Fibroblast of skin of left quadriceps (primary cell): Measurements from ENCODE around the gene ELF3.
"Not testable (repeated sequence)": the region's sequence is repeated elsewhere in the genome, so short reads cannot be mapped to it uniquely, and the experiment has no call there.

ENCODE experiments used
- DNase-seq, 2 experiments: peaks; one replicate each; pipeline ENCODE4 v3.0.0-alpha.2; 2013; ENCODE audit warnings: low read depth in 2 of 2

ELF3 gene

DNA sequence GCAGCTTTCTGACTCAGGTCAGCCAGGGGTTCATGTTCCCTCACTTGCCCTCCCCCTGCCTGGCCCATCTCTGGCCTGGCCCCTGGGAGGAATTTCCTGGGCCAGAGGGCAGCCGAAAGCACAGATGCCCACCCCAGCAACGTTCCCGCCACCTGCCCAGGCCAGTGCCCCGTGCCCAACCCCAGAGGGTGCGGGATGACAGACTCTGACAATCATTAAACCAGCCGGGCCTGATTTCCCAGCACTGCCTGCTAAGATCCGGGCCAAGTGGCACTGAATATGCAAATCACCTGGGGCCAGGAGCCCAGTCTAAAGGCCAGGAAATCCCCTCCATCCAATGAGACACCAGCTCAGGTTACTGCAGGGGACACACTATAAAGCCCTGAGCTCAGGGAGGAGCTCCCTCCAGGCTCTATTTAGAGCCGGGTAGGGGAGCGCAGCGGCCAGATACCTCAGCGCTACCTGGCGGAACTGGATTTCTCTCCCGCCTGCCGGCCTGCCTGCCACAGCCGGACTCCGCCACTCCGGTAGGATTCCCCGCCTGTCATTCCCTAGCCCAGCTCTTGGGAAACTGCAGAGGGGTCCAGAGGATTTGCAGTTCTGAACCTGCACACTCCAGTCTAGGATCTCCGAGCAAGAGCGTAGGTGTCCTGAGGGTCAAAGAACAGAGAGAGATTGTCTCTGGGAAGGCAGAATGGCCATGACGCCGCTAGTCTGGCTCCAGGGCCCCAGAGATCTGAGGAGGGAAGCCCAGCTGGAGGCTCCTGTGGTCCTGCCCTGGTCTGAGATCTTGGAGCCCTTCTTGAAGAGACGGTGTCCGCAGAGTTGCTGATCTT is at the start of gene ELF3:
Gene ELF3 (plus strand): TSS at position 408 of the 836 bp plus-strand sequence. CDS start 550 bp downstream, outside the sequence.
- DNase-seq, result no peak

DNA sequence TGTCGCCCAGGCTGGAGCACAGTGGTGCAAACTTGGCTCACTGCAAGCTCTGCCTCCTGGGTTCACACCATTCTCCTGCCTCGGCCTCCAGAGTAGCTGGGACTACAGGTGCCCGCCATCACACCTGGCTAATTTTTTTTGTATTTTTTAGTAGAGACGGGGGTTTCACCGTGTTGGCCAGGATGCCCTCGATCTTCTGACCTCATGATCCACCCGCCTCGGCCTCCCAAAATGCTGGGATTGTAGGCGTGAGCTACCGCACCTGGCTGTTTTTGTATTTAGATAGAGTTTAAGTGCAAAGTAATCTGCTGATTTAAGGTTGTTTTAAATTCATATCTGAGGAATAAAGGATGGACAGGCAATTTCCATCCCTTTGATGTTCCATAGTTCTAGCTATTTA is 48.0 kb upstream of the ELF3 start:
- DNase-seq, result not testable (repeated sequence)

DNA sequence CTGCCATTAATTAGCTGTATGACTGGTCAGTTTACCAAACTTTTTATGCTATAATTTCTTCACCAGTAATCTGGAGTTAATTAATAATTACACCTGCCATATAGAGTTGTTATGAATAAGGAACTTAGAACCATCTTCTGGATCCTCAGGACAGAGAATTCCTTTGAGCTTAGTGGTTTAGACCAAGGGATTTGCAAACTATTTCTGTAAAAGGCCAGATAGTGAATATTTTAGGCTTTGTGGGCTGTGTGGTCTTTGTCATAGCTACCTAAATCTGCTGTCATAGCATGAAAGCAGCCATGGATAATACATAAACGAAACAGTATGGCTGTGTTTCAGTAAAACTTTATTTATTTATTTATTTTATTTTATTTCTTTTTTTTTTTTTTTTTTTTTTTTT is 46.1 kb upstream of the ELF3 start:
- DNase-seq, result no peak

DNA sequence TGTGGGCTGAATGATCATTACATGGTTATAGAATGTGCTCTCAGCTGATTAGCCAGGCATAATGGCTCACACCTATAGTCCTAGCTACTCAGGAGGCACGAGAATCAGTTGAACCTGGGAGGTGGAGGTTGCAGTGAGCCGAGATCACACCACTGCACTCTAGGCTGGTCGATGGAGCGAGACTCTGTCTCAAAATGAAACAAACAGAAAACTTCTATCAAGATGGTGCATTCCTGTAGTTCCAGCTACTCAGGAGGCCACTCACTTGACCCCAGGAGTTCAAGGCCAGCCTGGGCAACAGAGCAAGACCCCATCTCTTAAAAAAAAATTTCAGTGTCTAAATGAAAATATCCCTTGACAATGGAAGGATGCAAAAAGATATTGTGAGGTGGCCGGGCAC is 44.2 kb upstream of the ELF3 start:
- no peak for DNase-seq

DNA sequence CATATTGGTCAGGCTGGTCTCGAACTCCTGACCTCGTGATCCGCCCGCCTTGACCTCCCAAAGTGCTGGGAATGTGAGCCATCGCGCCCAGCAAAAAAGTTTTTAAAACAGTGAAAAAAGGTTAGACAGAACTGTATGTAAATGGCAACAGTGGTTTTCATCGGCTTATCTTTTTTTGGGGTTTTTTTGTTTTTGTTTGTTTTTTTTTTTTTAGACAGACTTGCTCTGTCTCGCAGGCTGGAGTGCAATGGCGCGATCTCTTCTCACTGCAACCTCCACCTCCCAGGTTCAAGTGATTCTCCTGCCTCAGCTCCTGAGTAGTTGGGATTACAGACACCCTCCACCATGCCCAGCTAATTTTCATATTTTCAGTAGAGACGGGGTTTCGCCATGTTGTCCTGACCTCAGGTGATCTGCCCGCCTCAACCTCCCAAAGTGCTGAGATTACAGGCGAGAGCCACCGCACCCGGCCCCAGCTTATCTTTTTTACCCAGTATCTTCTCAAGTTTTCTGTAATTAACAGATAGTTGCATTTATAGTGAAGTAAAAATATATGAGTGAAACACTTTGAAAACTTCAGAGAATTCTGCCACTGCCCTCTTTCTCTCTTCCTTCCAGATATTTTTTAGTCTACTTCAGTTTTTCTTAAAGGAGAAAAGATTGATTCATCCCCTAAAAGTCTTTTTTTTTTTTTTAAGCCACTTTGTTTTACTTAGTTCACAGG is 42.0 kb upstream of the ELF3 start:
- no peak for DNase-seq

DNA sequence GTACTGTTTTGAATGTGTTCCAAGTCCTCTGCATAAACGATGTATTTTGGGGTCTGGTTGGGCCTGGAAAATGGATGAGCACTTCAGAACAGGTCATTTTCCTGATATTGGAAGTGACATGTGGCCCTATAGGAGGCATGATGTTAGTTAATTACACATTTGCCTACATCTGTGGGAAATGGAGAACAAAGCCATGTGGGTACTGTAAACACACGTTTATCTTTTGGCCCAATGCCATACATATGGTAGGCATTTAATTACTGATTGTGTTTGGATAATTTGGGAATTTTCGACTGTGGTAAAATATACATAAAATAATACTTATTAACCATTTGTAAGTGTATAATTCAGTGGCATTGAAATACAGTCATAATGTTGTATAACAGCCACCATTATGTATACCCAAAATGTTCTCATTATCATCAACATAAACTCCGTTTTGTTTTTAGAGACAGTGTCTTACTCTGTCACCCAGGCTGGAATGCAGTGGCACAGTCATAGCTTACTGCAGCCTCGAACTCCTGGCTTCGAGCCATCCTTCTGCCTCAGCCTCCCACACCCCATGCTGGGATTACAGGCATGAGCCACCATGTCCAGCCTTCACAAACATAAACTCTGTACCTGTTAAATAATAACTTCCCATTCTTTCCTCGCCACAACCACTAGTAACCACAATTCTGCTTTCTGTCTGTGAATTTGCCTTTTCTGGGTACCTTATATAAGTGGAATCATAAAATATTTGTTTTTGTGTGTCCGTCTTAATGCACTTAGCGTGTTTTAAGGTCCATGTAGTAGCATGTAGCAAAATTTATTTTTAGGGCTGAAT is 39.8 kb upstream of the ELF3 start:
- DNase-seq, result no peak

DNA sequence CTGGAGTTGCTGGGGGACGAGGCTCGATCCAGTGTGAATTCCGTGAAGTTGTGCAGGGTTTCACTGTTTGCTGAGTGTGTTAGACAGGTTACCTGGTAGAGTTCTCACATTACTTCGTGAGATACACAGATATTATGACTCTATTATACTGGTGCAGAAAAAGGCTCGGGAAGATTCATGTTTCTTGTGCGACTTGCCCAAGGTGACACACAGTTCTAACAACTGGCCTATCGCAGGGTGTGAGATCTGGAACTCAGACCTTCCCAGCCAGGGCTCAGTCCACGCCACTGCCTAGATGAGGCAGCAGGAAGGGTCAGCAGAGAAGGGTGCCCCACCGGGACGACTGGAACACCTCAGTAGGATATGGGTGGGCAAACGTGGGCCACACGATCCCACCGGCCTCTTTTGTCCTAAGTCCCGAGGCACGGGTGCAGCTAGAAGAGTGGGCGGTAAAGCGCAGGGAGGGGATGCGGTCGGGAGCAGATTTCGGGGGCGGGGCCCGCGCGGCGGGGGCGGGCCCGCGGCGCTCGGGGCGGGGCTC is 28.2 kb upstream of the ELF3 start:
- no peak for DNase-seq

DNA sequence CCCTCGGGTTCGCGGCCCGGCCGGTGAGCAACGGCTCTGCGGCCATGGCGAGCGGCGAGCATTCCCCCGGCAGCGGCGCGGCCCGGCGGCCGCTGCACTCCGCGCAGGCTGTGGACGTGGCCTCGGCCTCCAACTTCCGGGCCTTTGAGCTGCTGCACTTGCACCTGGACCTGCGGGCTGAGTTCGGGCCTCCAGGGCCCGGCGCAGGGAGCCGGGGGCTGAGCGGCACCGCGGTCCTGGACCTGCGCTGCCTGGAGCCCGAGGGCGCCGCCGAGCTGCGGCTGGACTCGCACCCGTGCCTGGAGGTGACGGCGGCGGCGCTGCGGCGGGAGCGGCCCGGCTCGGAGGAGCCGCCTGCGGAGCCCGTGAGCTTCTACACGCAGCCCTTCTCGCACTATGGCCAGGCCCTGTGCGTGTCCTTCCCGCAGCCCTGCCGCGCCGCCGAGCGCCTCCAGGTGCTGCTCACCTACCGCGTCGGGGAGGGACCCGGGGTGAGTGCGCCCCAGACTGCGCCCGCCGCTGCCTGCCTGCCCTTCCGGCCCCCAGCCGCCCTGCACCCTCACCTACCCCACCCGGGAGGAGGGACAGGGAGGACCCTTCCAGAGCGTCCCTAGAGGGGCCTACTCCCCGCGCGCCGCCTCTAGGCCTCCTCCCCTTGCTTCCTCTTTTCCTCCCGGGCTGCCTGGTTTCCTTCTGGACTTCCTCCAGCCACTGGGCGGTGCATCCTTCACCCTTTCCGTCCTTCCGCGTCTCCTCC is 27.6 kb upstream of the ELF3 start, which contains the start of gene RNPEP:
Gene RNPEP (plus strand): TSS at position 26 of the 757 bp plus-strand sequence. CDS start 19 bp downstream, at position 45.
- no peak for DNase-seq

DNA sequence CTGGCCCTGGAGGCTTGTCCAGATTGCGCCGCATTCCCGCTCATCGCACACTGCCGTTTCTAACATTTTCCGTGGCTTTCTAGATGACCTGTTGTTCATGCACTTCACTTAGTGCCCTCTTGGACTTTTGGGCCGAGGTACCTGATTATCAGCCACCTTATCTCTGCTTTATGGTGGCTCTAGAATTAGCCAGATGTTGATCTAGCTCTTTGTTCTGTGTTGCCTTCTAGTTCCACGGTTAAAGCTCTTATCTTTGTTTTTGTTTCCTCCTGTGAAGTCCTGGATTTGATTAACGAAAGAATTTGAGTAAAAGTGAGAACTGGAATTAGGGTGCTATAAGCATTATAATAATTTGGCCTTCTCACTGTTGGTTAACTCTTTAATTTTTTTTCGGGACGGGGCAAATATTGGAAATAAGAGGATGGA is 27.0 kb upstream of the ELF3 start:
- no peak for DNase-seq

DNA sequence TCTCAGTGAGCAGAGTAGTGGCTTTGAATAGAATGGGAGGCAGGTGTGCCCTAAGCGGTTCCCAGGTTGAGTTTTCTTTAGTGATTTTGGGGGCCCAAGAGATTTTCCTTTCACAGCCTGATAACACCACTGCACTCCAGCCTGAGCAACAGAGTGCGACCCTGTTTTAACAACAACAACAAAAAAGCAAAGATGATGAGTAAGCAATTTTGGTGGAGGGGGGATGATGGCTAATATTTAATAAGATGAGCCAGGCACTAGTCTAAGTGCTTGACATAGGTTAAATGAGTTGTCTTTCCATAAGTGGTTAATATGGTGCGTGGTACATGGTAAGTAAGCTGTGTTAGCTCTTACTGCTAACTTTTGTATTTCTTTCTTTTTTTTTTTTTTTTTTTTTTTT is 25.9 kb upstream of the ELF3 start:
- DNase-seq, result no peak

DNA sequence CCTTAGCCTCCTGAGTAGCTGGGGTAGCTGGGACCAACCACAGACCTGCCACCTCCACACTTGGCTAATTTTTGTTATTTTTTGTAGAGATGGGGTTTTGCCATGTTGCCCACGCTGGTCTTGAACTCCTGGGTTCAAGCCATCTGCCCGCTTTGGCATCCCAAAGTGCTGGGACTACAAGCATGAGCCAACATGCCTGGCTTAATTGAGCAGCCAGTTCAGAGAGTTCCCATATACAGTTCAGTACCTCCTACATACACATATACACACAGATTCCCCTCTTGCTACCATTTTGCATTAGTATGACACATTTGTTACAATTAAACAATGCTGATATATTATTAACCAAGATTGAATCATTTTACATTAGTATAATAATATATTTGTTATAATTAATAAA is 25.0 kb upstream of the ELF3 start:
- DNase-seq, result no peak

DNA sequence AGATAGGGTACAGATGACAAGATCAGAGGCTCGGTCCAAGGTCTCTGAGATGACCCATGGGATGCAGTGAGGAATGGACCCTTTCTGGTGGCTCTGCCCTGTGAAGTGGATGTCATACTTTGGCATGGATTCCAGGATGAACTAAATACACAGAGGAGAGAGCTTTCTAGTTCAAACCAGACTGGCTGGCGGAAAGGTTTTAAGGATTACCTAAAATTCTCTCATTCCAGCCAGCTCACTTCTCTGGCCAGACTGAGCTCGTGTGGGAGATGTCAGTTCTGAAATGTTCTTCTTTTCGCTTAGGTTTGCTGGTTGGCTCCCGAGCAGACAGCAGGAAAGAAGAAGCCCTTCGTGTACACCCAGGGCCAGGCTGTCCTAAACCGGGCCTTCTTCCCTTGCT is 21.8 kb upstream of the ELF3 start:
- DNase-seq, result no peak

DNA sequence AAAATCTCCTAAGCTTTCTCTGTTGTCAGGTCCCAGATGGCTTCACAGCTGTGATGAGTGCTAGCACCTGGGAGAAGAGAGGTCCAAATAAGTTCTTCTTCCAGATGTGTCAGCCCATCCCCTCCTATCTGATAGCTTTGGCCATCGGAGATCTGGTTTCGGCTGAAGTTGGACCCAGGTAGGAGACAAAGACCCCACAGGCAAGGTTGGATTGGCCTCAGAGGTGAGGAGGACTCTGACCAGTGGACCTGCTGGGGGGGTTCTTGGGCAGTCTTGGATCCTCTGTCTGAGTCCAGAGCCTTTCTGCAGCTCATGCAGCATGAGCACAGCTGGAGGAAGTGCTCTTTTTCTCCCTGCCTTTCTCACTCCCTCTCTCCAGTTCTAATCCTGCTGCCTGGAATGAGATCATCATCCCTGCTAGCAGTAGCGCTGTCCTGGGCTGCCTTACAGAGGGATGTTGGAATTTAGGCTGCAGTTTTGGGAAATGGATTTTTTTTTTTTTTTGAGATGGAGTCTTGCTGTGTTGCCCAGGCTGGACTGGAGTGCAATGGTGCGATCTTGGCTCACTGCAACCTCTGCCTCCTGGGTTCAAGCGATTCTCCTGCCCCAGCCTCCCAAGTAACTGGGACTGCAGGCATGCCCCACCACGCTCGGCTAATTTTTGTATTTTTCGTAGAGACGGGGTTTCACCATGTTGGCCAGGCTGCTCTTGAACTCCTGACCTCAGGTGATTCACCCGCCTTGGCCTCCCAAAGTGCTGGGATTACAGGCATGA is 20.8 kb upstream of the ELF3 start:
- no peak for DNase-seq

DNA sequence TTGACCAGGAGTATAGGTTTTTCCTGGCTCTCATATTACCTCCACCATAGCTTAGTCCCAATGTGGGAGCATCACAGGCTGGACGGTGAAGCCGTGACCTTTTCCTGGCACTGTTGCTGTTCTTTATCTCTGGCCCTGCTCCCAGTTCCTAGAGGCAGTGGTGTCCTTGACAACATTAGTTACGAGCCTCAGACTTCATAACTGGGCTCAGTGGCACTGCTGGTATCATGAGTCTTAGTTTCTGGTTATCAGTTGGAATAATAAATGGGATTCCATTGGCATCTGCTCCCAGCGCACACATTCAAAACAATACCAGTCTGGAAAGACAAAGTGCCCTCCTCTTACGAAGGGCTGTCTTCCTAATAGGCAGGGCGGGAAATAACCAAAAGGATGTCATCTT is 20.0 kb upstream of the ELF3 start:
- DNase-seq, result no peak

DNA sequence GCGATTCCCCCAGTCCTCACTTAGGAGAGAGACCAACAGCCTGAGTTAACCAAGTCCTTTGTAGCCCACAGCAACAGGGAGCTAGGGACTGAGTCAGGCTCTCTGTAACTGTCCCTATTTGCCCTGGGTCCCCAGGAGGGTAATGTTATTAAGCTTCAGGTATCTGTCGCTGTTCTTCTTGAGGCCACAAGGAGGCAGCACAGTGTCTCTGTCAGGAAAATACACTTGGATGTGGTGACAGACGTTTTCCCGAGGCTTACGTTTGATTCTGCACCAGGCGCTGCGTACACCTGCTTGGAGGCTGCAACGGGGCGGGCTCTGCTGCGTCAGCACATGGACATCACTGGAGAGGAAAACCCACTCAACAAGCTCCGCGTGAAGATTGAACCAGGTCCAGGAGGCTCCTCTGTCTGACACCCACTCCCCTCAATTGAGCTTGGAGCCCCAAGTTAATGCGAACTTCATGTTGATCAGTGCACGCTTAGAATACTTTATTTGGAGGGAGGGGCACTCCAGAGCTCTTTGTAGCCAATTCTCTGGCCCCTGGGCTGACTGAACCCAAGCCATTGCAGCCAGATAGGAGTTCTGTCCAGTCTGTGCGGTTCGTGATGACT is 10.7 kb upstream of the ELF3 start:
- DNase-seq, result peak in 1 of 2 experiments; percentile 10

DNA sequence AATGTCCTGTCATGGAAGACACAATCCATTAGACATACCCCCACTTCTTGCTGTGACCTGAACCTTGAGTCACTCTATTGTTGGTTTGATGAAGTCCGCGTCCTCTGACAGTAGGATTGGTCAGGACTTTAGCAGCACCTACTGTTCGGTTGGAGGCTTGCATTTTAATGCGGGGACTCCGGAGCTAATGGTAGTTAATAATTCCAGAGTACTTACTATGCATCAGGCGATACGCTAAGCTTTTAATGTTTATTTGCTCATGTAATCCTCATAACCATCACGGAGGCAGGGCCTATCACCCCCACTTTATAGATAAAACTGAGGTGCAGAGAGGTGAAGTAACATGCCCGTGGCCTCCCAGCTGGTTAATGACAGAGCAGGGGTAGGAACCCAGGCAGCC is 7.9 kb upstream of the ELF3 start:
- DNase-seq, result no peak

DNA sequence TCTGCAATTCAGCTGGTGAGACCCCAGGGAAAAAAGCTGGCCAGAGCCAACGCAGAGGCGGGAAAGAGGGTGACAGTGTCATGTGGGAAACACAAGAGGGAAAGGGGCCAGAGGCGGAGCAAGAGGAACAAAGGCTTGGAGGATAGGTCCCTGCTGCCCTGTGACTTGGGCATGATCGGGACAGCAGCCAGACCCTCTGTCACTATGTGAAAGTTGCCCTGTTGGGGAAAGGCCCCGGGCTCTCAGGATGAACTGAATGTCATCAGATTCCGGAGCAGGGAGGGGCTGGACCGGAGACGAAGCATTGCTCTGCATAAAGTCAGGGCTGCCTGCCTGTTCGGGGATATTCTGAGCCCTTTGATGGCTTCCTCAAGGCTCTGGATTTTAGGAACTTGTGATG is 5.7 kb upstream of the ELF3 start:
- DNase-seq, result no peak

DNA sequence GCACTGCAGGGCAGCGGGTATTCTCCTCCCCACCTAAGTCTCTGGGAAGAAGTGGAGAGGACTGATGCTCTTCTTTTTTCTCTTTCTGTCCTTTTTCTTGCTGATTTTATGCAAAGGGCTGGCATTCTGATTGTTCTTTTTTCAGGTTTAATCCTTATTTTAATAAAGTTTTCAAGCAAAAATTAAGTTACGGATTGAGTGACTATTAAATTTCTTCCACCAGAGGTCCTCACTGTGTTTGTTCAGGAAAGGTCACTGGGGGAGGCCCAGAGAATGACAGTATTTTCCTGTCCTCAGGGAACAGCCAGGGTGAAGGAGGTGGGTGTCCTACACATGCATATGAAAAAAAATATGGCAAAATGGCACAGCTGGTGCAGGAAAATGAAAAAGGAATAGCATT is 4.4 kb upstream of the ELF3 start:
- DNase-seq, result no peak

DNA sequence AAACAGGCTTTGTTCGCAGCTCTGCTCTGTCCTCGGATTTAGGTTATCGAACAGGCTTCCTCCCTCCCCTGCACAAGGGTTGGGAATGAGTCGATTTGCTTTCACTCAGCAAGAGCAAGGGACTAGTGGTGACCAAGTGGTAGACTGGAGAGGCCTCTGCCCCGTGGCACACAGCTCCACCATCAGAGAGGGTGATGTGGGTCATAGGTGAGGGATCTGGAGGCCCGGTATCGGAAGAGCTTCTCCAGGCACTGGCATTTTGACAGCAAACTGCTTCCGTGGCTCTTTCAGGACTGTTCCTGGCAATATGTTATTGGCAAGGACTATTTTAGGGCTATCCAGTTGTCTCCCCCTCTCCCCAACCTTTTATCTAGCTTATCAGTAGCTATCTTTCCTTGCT is 3.1 kb upstream of the ELF3 start:
- no peak for DNase-seq
